Neuronal stem cell (in vitro differentiated cells): ENCODE results near the gene CD33.

Experiments used
- DNase-seq: peaks from one replicate; pipeline ENCODE4 v3.0.0-alpha.2; 2013; ENCODE audit warnings: low spot score
- H2AFZ ChIP-seq: one replicate; pipeline ENCODE4 v1.6.1; 2013; ENCODE audit warnings: mild to moderate bottlenecking, low read length, inconsistent platforms
- H2AK5ac ChIP-seq: 2 replicates; pipeline ENCODE4 v1.6.1; 2013; ENCODE audit warnings: low read depth, mild to moderate bottlenecking, inconsistent platforms, low read length, moderate library complexity, mixed read lengths
- H2BK120ac ChIP-seq: 2 replicates; pipeline ENCODE4 v1.6.1; 2013; ENCODE audit warnings: low read depth, mild to moderate bottlenecking, inconsistent platforms, low read length, moderate library complexity, mixed read lengths
- H2BK12ac ChIP-seq: one replicate; pipeline ENCODE4 v1.6.1; 2013; ENCODE audit warnings: low read length, inconsistent platforms
- H2BK15ac ChIP-seq: 2 replicates; pipeline ENCODE4 v1.6.1; 2013; ENCODE audit warnings: mild to moderate bottlenecking, low read length, inconsistent platforms, mixed read lengths
- H2BK5ac ChIP-seq: one replicate; pipeline ENCODE4 v1.6.1; 2013; ENCODE audit warnings: inconsistent platforms, mild to moderate bottlenecking, low read length, moderate library complexity
- H3K14ac ChIP-seq: one replicate; pipeline ENCODE4 v1.6.1; 2013; ENCODE audit warnings: low read length, inconsistent platforms
- H3K18ac ChIP-seq: 2 replicates; pipeline ENCODE4 v1.6.1; 2013; ENCODE audit warnings: low read length, inconsistent platforms
- H3K23ac ChIP-seq: 2 replicates; pipeline ENCODE4 v1.6.1; 2013; ENCODE audit warnings: low read depth, mild to moderate bottlenecking, mixed read lengths, low read length, inconsistent platforms; ENCODE audit not compliant: poor library complexity
- H3K27ac ChIP-seq: replicated peaks from 3 replicates; pipeline ENCODE4 v1.5.1; 2013; ENCODE audit warnings: low read length, inconsistent platforms
- H3K27me3 ChIP-seq, 3 experiments: 2 replicates each; pipeline ENCODE4 v1.6.1; 2013; ENCODE audit warnings: low read length in 3 of 3, mild to moderate bottlenecking in 2 of 3, inconsistent platforms in 1 of 3, low read depth in 1 of 3, mixed read lengths in 1 of 3, moderate library complexity in 1 of 3; ENCODE audit not compliant: control insufficient read depth in 3 of 3, insufficient read depth in 3 of 3
- H3K36me3 ChIP-seq, 2 donors: replicated peaks in 1 of 2; 2 replicates each; pipeline ENCODE4 v1.6.1; 2013; ENCODE audit warnings: low read length in 2 of 2; ENCODE audit not compliant: control insufficient read depth in 2 of 2, insufficient read depth in 2 of 2
- H3K4ac ChIP-seq: 2 replicates; pipeline ENCODE4 v1.6.1; 2013; ENCODE audit warnings: inconsistent platforms, mild to moderate bottlenecking, low read length, moderate library complexity
- H3K4me1 ChIP-seq, 2 donors: 1 replicate in 1 of 2; 2 replicates in 1 of 2; pipeline ENCODE4 v1.6.1; 2013; ENCODE audit warnings: low read length in 2 of 2, low read depth in 1 of 2; ENCODE audit not compliant: control insufficient read depth in 2 of 2, insufficient read depth in 1 of 2
- H3K4me2 ChIP-seq: one replicate; pipeline ENCODE4 v1.6.1; 2013; ENCODE audit warnings: mild to moderate bottlenecking, low read length, inconsistent platforms; ENCODE audit not compliant: insufficient read depth, poor library complexity, severe bottlenecking
- H3K4me3 ChIP-seq, 2 donors: 2 replicates each; pipeline ENCODE4 v1.5.1; 2013; ENCODE audit warnings: low read length in 2 of 2, mild to moderate bottlenecking in 2 of 2, inconsistent platforms in 1 of 2, moderate library complexity in 1 of 2
- H3K79me1 ChIP-seq: one replicate; pipeline ENCODE4 v1.6.1; 2013; ENCODE audit warnings: low read depth, mild to moderate bottlenecking, inconsistent platforms, low read length, moderate library complexity
- H3K9ac ChIP-seq: one replicate; pipeline ENCODE4 v1.6.1; 2013; ENCODE audit warnings: mild to moderate bottlenecking, low read depth, low read length, inconsistent platforms; ENCODE audit not compliant: poor library complexity
- H3K9me3 ChIP-seq, 2 donors: replicated peaks in 1 of 2; 2 replicates each; pipeline versions ENCODE3 to v1.6.1; 2013; ENCODE audit warnings: low read length in 2 of 2, mild to moderate bottlenecking in 2 of 2, inconsistent platforms in 1 of 2, low read depth in 1 of 2, mixed read lengths in 1 of 2, moderate library complexity in 1 of 2; ENCODE audit not compliant: control insufficient read depth in 2 of 2, insufficient read depth in 1 of 2
- H4K8ac ChIP-seq: one replicate; pipeline ENCODE4 v1.6.1; 2013; ENCODE audit warnings: low read depth, mild to moderate bottlenecking, inconsistent platforms, low read length, moderate library complexity
- H4K91ac ChIP-seq: one replicate; pipeline ENCODE4 v1.6.1; 2013; ENCODE audit warnings: low read length, low read depth, mild to moderate bottlenecking, inconsistent platforms; ENCODE audit not compliant: poor library complexity
- WGBS, 2 donors: extraction: QIAGEN DNeasy Blood & Tissue Kit; methylation state at CpG; one replicate each; pipeline ENCODE4 v1.1.7; 2013; ENCODE audit warnings: missing lambda C conversion rate in 2 of 2, mixed read lengths in 1 of 2; ENCODE audit not compliant: insufficient read length in 2 of 2, insufficient replicate concordance in 1 of 2; ENCODE audit errors: extremely low coverage in 2 of 2; 5-methylcytosine and 5-hydroxymethylcytosine counted together

Gene CD33

GRCh38 chr19:51187395-51188226 lies 37.3 kb upstream of the CD33 start:
- no peak overlapping the region for H2AK5ac ChIP-seq
- no peaks in the 10 kb centered on the region for H3K4me1 ChIP-seq
- no peak overlapping the region for H3K18ac ChIP-seq
- H3K36me3 ChIP-seq: no peaks in the 10 kb centered on the region
- peaks cover 2% of the 10 kb centered on the region for H3K79me1 ChIP-seq
- no peak overlapping the region for H2BK12ac ChIP-seq
- no peak for DNase-seq
- no peak overlapping the region for H3K9ac ChIP-seq
- H2BK15ac ChIP-seq: no peak overlapping the region
- no peak overlapping the region for H4K8ac ChIP-seq
- no peak overlapping the region for H2AFZ ChIP-seq
- peaks cover 0 to 22% (median 0%) of the 10 kb centered on the region in 3 experiments for H3K27me3 ChIP-seq
- no peak overlapping the region for H3K4me3 ChIP-seq
- H2BK5ac ChIP-seq: no peak overlapping the region
- no peak overlapping the region for H2BK120ac ChIP-seq
- H3K23ac ChIP-seq: no peak overlapping the region
- WGBS, 2 donors: no CpG with 5 or more reads among the region's 11 CpGs
- no peak overlapping the region for H3K27ac ChIP-seq
- peak overlapping the region; percentile 10 for H3K14ac ChIP-seq
- no peak overlapping the region for H3K4me2 ChIP-seq
- H3K9me3 ChIP-seq: peaks cover 0 to 2% of the 10 kb centered on the region in 2 donors
- H4K91ac ChIP-seq: no peak overlapping the region
- H3K4ac ChIP-seq: no peak overlapping the region

GRCh38 chr19:51188227-51188559 lies 36.7 kb upstream of the CD33 start:
- H2BK15ac ChIP-seq: no peak overlapping the region
- peaks cover 0 to 19% (median 0%) of the 10 kb centered on the region in 3 experiments for H3K27me3 ChIP-seq
- H3K4me1 ChIP-seq: no peaks in the 10 kb centered on the region
- no peak overlapping the region for H3K18ac ChIP-seq
- WGBS, 2 donors: no CpG with 5 or more reads among the region's 2 CpGs
- no peaks in the 10 kb centered on the region for H3K36me3 ChIP-seq
- no peak overlapping the region for H2BK12ac ChIP-seq
- DNase-seq: no peak
- no peak overlapping the region for H2BK120ac ChIP-seq
- H3K27ac ChIP-seq: no peak overlapping the region
- H4K91ac ChIP-seq: no peak overlapping the region
- H4K8ac ChIP-seq: no peak overlapping the region
- H3K9me3 ChIP-seq: peaks cover 0 to 2% of the 10 kb centered on the region in 2 donors
- no peak overlapping the region for H2BK5ac ChIP-seq
- H3K4me3 ChIP-seq: no peak overlapping the region
- no peak overlapping the region for H3K4ac ChIP-seq
- H3K4me2 ChIP-seq: no peak overlapping the region
- no peak overlapping the region for H3K23ac ChIP-seq
- no peak overlapping the region for H2AFZ ChIP-seq
- no peak overlapping the region for H3K9ac ChIP-seq
- H2AK5ac ChIP-seq: no peak overlapping the region
- H3K14ac ChIP-seq: no peak overlapping the region
- H3K79me1 ChIP-seq: peaks cover 2% of the 10 kb centered on the region

- H3K4me1 ChIP-seq: no peaks in the 10 kb centered on the region
- H2AK5ac ChIP-seq: no peak overlapping the region
- no peak overlapping the region for H2BK12ac ChIP-seq
These were observed 32.2 kb upstream of the CD33 start for GRCh38 chr19:51192689-51193088.

GRCh38 chr19:51194527-51195315 lies 30.2 kb upstream of the CD33 start:
- H3K27ac ChIP-seq: no peak overlapping the region
- H2BK5ac ChIP-seq: no peak overlapping the region
- no peak for DNase-seq
- no peak overlapping the region for H2AFZ ChIP-seq
- no CpG with 5 or more reads among the region's 21 CpGs for WGBS, 2 donors
- no peak overlapping the region for H3K9ac ChIP-seq
- H3K4me2 ChIP-seq: no peak overlapping the region
- H3K36me3 ChIP-seq: no peaks in the 10 kb centered on the region
- H3K4me1 ChIP-seq: no peaks in the 10 kb centered on the region
- no peak overlapping the region for H3K18ac ChIP-seq
- H2BK15ac ChIP-seq: no peak overlapping the region
- H2AK5ac ChIP-seq: no peak overlapping the region
- no peak overlapping the region for H4K91ac ChIP-seq
- no peak overlapping the region for H2BK12ac ChIP-seq
- no peak overlapping the region for H3K4ac ChIP-seq
- peaks cover 0 to 3% (median 0%) of the 10 kb centered on the region in 3 experiments for H3K27me3 ChIP-seq
- H4K8ac ChIP-seq: no peak overlapping the region
- no peak overlapping the region for H3K23ac ChIP-seq
- H3K79me1 ChIP-seq: no peaks in the 10 kb centered on the region
- H3K14ac ChIP-seq: no peak overlapping the region
- H3K4me3 ChIP-seq: no peak overlapping the region
- no peaks in the 10 kb centered on the region for H3K9me3 ChIP-seq
- no peak overlapping the region for H2BK120ac ChIP-seq

More at GRCh38 chr19:51192689-51193088, 32.2 kb upstream of the CD33 start:
- Histone ChIP-seq H2AFZ (no peak overlapping the region), H3K36me3 (no peaks in the 10 kb centered on the region), H3K9me3 (no peaks in the 10 kb centered on the region), H3K18ac (no peak overlapping the region), H3K23ac (no peak overlapping the region), H3K9ac (no peak overlapping the region), H3K27ac (no peak overlapping the region), H2BK120ac (no peak overlapping the region), H2BK15ac (no peak overlapping the region), H4K8ac (no peak overlapping the region), H3K4me2 (no peak overlapping the region), H2BK5ac (no peak overlapping the region), H4K91ac (no peak overlapping the region), H3K14ac (no peak overlapping the region), H3K4ac (no peak overlapping the region), H3K4me3 (no peak overlapping the region), H3K79me1 (no peaks in the 10 kb centered on the region), H3K27me3 (peaks cover 0 to 3% (median 0%) of the 10 kb centered on the region in 3 experiments)
- WGBS, 2 donors: no CpG with 5 or more reads among the region's 9 CpGs
- no peak for DNase-seq
